Measurements from ENCODE around the gene HID1.

DNA sequence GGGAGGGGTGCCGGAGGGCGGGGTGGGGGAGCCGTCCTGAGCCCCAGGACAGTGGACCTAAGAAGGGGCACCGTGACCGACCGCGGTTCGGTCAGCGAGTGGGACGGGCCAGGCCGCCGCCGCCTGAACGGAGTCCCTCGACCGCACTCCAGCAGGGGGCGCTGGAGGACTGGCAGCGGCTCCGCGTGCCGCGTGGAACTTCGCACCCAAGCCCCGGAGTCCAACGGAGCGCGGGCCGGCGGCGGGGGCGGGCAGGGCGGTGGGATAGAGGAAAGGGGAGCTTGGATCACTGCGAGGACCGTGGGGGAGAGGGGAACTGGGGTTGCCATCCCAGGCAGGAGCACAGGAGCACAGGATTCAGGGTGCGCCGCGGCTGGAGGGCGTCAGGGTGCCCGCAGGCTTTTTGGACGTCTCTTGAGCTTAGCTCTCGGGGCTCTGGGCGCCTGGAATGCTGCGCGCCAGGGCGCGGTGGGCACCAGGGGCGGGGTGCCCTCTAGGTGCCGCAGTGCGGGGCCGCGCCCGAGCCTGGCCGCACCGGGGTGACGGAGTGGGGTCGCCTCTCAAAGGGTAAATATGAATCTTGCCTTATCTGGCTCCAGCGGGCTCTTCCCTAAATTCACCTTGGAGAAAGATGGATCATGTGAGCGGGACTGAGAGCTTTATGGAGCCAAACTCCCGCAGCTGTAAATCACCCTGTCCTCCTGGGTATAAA, 48.9 kb downstream of the HID1 start:
- no peak for TF ChIP-seq EZH2 (IDR thresholded peaks at IDR 0.05; ENCODE audit: borderline replicate concordance, insufficient read depth, low read depth, low read length, poor library complexity, severe bottlenecking)
- TF ChIP-seq, protein P1, sequence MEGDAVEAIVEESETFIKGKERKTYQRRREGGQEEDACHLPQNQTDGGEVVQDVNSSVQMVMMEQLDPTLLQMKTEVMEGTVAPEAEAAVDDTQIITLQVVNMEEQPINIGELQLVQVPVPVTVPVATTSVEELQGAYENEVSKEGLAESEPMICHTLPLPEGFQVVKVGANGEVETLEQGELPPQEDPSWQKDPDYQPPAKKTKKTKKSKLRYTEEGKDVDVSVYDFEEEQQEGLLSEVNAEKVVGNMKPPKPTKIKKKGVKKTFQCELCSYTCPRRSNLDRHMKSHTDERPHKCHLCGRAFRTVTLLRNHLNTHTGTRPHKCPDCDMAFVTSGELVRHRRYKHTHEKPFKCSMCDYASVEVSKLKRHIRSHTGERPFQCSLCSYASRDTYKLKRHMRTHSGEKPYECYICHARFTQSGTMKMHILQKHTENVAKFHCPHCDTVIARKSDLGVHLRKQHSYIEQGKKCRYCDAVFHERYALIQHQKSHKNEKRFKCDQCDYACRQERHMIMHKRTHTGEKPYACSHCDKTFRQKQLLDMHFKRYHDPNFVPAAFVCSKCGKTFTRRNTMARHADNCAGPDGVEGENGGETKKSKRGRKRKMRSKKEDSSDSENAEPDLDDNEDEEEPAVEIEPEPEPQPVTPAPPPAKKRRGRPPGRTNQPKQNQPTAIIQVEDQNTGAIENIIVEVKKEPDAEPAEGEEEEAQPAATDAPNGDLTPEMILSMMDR (IDR thresholded peaks at IDR 0.05) = peak; percentile 88

Data from B cell (primary cell).